ENCODE data around the gene FHIT.

Gene FHIT

GRCh38 chr3:60610441-60611112, 640.7 kb downstream of the FHIT start:
- no peaks in the 10 kb centered on the region for H3K9me3 ChIP-seq (ENCODE audit: control insufficient read depth in 1 of 2, low read length in 2 of 2)
- H3K27me3 ChIP-seq (ENCODE audit: low read depth, low read length), result no peaks in the 10 kb centered on the region
- H3K4me1 ChIP-seq (ENCODE audit: control insufficient read depth in 1 of 2, insufficient read depth in 2 of 2, low read length in 2 of 2), result peaks cover 0 to 4% of the 10 kb centered on the region in 2 donors
- H3K4me3 ChIP-seq (ENCODE audit: low read depth in 1 of 2, low read length in 2 of 2), result no peak overlapping the region
- H3K27ac ChIP-seq (ENCODE audit: low read length), result no peak overlapping the region
- H3K36me3 ChIP-seq (ENCODE audit: control insufficient read depth in 1 of 2, insufficient read depth in 2 of 2, low read length in 2 of 2), result no peaks in the 10 kb centered on the region

- peaks cover 0 to 4% of the 10 kb centered on the region in 2 donors for H3K4me1 ChIP-seq (ENCODE audit: control insufficient read depth in 1 of 2, insufficient read depth in 2 of 2, low read length in 2 of 2)
- H3K36me3 ChIP-seq (ENCODE audit: control insufficient read depth in 1 of 2, insufficient read depth in 2 of 2, low read length in 2 of 2), result no peaks in the 10 kb centered on the region
- no peaks in the 10 kb centered on the region for H3K9me3 ChIP-seq (ENCODE audit: control insufficient read depth in 1 of 2, low read length in 2 of 2)
- H3K27ac ChIP-seq (ENCODE audit: low read length), result no peak overlapping the region
- H3K27me3 ChIP-seq (ENCODE audit: low read depth, low read length), result no peaks in the 10 kb centered on the region
- H3K4me3 ChIP-seq (ENCODE audit: low read depth in 1 of 2, low read length in 2 of 2), result no peak overlapping the region
Measured at GRCh38 chr3:60609446-60609845, 641.8 kb downstream of the FHIT start.

- H3K9me3 ChIP-seq (ENCODE audit: control insufficient read depth in 1 of 2, low read length in 2 of 2), result no peaks in the 10 kb centered on the region
- no peaks in the 10 kb centered on the region for H3K27me3 ChIP-seq (ENCODE audit: low read depth, low read length)
- H3K36me3 ChIP-seq (ENCODE audit: control insufficient read depth in 1 of 2, insufficient read depth in 2 of 2, low read length in 2 of 2), result no peaks in the 10 kb centered on the region
- no peak overlapping the region for H3K4me3 ChIP-seq (ENCODE audit: low read depth in 1 of 2, low read length in 2 of 2)
- H3K4me1 ChIP-seq (ENCODE audit: control insufficient read depth in 1 of 2, insufficient read depth in 2 of 2, low read length in 2 of 2), result peaks cover 0 to 3% of the 10 kb centered on the region in 2 donors
- no peak overlapping the region for H3K27ac ChIP-seq (ENCODE audit: low read length)
Measured at GRCh38 chr3:60603860-60604259, 647.4 kb downstream of the FHIT start.

- no peak overlapping the region for H3K27ac ChIP-seq (ENCODE audit: low read length)
- H3K27me3 ChIP-seq (ENCODE audit: low read depth, low read length), result no peaks in the 10 kb centered on the region
- no peak overlapping the region for H3K4me3 ChIP-seq (ENCODE audit: low read depth in 1 of 2, low read length in 2 of 2)
- H3K36me3 ChIP-seq (ENCODE audit: control insufficient read depth in 1 of 2, insufficient read depth in 2 of 2, low read length in 2 of 2), result no peaks in the 10 kb centered on the region
- H3K9me3 ChIP-seq (ENCODE audit: control insufficient read depth in 1 of 2, low read length in 2 of 2), result no peaks in the 10 kb centered on the region
- peaks cover 0 to 6% of the 10 kb centered on the region in 2 donors for H3K4me1 ChIP-seq (ENCODE audit: control insufficient read depth in 1 of 2, insufficient read depth in 2 of 2, low read length in 2 of 2)
Measured at GRCh38 chr3:60600848-60601247, 650.4 kb downstream of the FHIT start.

GRCh38 chr3:60599586-60599985, 651.7 kb downstream of the FHIT start:
- H3K4me1 ChIP-seq (ENCODE audit: control insufficient read depth in 1 of 2, insufficient read depth in 2 of 2, low read length in 2 of 2), result peaks cover 3 to 6% of the 10 kb centered on the region in 2 donors

GRCh38 chr3:60598671-60599070, 652.6 kb downstream of the FHIT start:
- no peaks in the 10 kb centered on the region for H3K27me3 ChIP-seq (ENCODE audit: low read depth, low read length)
- H3K27ac ChIP-seq (ENCODE audit: low read length), result no peak overlapping the region
- H3K36me3 ChIP-seq (ENCODE audit: control insufficient read depth in 1 of 2, insufficient read depth in 2 of 2, low read length in 2 of 2), result no peaks in the 10 kb centered on the region
- H3K4me3 ChIP-seq (ENCODE audit: low read depth in 1 of 2, low read length in 2 of 2), result no peak overlapping the region
- no peaks in the 10 kb centered on the region for H3K9me3 ChIP-seq (ENCODE audit: control insufficient read depth in 1 of 2, low read length in 2 of 2)
- peaks cover 6 to 10% of the 10 kb centered on the region in 2 donors for H3K4me1 ChIP-seq (ENCODE audit: control insufficient read depth in 1 of 2, insufficient read depth in 2 of 2, low read length in 2 of 2)

More at GRCh38 chr3:60599586-60599985, 651.7 kb downstream of the FHIT start:
- H3K4me3 ChIP-seq (ENCODE audit: low read depth in 1 of 2, low read length in 2 of 2), result no peak overlapping the region
- no peaks in the 10 kb centered on the region for H3K9me3 ChIP-seq (ENCODE audit: control insufficient read depth in 1 of 2, low read length in 2 of 2)
- no peak overlapping the region for H3K27ac ChIP-seq (ENCODE audit: low read length)
- no peaks in the 10 kb centered on the region for H3K27me3 ChIP-seq (ENCODE audit: low read depth, low read length)
- H3K36me3 ChIP-seq (ENCODE audit: control insufficient read depth in 1 of 2, insufficient read depth in 2 of 2, low read length in 2 of 2), result no peaks in the 10 kb centered on the region

GRCh38 chr3:60594025-60594424, 657.2 kb downstream of the FHIT start:
- H3K27me3 ChIP-seq (ENCODE audit: low read depth, low read length), result no peaks in the 10 kb centered on the region
- no peak overlapping the region for H3K27ac ChIP-seq (ENCODE audit: low read length)
- H3K4me1 ChIP-seq (ENCODE audit: control insufficient read depth in 1 of 2, insufficient read depth in 2 of 2, low read length in 2 of 2), result peaks cover 3 to 10% of the 10 kb centered on the region in 2 donors
- H3K4me3 ChIP-seq (ENCODE audit: low read depth in 1 of 2, low read length in 2 of 2), result no peak overlapping the region
- H3K9me3 ChIP-seq (ENCODE audit: control insufficient read depth in 1 of 2, low read length in 2 of 2), result no peaks in the 10 kb centered on the region
- no peaks in the 10 kb centered on the region for H3K36me3 ChIP-seq (ENCODE audit: control insufficient read depth in 1 of 2, insufficient read depth in 2 of 2, low read length in 2 of 2)

GRCh38 chr3:60591267-60591666, 660.0 kb downstream of the FHIT start:
- H3K4me3 ChIP-seq (ENCODE audit: low read depth in 1 of 2, low read length in 2 of 2), result no peak overlapping the region
- no peaks in the 10 kb centered on the region for H3K27me3 ChIP-seq (ENCODE audit: low read depth, low read length)
- no peaks in the 10 kb centered on the region for H3K9me3 ChIP-seq (ENCODE audit: control insufficient read depth in 1 of 2, low read length in 2 of 2)
- no peaks in the 10 kb centered on the region for H3K36me3 ChIP-seq (ENCODE audit: control insufficient read depth in 1 of 2, insufficient read depth in 2 of 2, low read length in 2 of 2)
- H3K27ac ChIP-seq (ENCODE audit: low read length), result no peak overlapping the region
- H3K4me1 ChIP-seq (ENCODE audit: control insufficient read depth in 1 of 2, insufficient read depth in 2 of 2, low read length in 2 of 2), result peaks cover 0 to 10% of the 10 kb centered on the region in 2 donors

GRCh38 chr3:60588806-60589205, 662.4 kb downstream of the FHIT start:
- Histone ChIP-seq H3K9me3 (ENCODE audit: control insufficient read depth in 1 of 2, low read length in 2 of 2) (no peaks in the 10 kb centered on the region), H3K27ac (ENCODE audit: low read length) (no peak overlapping the region), H3K4me3 (ENCODE audit: low read depth in 1 of 2, low read length in 2 of 2) (no peak overlapping the region), H3K27me3 (ENCODE audit: low read depth, low read length) (no peaks in the 10 kb centered on the region), H3K36me3 (ENCODE audit: control insufficient read depth in 1 of 2, insufficient read depth in 2 of 2, low read length in 2 of 2) (no peaks in the 10 kb centered on the region), H3K4me1 (ENCODE audit: control insufficient read depth in 1 of 2, insufficient read depth in 2 of 2, low read length in 2 of 2) (no peaks in the 10 kb centered on the region)

GRCh38 chr3:60585918-60586317, 665.3 kb downstream of the FHIT start:
- no peaks in the 10 kb centered on the region for H3K4me1 ChIP-seq (ENCODE audit: control insufficient read depth in 1 of 2, insufficient read depth in 2 of 2, low read length in 2 of 2)
- no peaks in the 10 kb centered on the region for H3K9me3 ChIP-seq (ENCODE audit: control insufficient read depth in 1 of 2, low read length in 2 of 2)
- H3K36me3 ChIP-seq (ENCODE audit: control insufficient read depth in 1 of 2, insufficient read depth in 2 of 2, low read length in 2 of 2), result no peaks in the 10 kb centered on the region
- no peak overlapping the region for H3K4me3 ChIP-seq (ENCODE audit: low read depth in 1 of 2, low read length in 2 of 2)
- no peaks in the 10 kb centered on the region for H3K27me3 ChIP-seq (ENCODE audit: low read depth, low read length)
- no peak overlapping the region for H3K27ac ChIP-seq (ENCODE audit: low read length)

GRCh38 chr3:60584250-60584649, 667.0 kb downstream of the FHIT start:
- Histone ChIP-seq H3K4me1 (ENCODE audit: control insufficient read depth in 1 of 2, insufficient read depth in 2 of 2, low read length in 2 of 2) (no peaks in the 10 kb centered on the region), H3K36me3 (ENCODE audit: control insufficient read depth in 1 of 2, insufficient read depth in 2 of 2, low read length in 2 of 2) (no peaks in the 10 kb centered on the region), H3K4me3 (ENCODE audit: low read depth in 1 of 2, low read length in 2 of 2) (no peak overlapping the region), H3K27ac (ENCODE audit: low read length) (no peak overlapping the region), H3K9me3 (ENCODE audit: control insufficient read depth in 1 of 2, low read length in 2 of 2) (no peaks in the 10 kb centered on the region), H3K27me3 (ENCODE audit: low read depth, low read length) (no peaks in the 10 kb centered on the region)

- Histone ChIP-seq H3K27me3 (ENCODE audit: low read depth, low read length) (no peaks in the 10 kb centered on the region), H3K4me1 (ENCODE audit: control insufficient read depth in 1 of 2, insufficient read depth in 2 of 2, low read length in 2 of 2) (no peaks in the 10 kb centered on the region), H3K27ac (ENCODE audit: low read length) (no peak overlapping the region), H3K9me3 (ENCODE audit: control insufficient read depth in 1 of 2, low read length in 2 of 2) (no peaks in the 10 kb centered on the region), H3K36me3 (ENCODE audit: control insufficient read depth in 1 of 2, insufficient read depth in 2 of 2, low read length in 2 of 2) (no peaks in the 10 kb centered on the region), H3K4me3 (ENCODE audit: low read depth in 1 of 2, low read length in 2 of 2) (no peak overlapping the region)
Measured at GRCh38 chr3:60582288-60582687, 669.0 kb downstream of the FHIT start.
